ENCODE data around the gene SMTNL2.

DNA sequence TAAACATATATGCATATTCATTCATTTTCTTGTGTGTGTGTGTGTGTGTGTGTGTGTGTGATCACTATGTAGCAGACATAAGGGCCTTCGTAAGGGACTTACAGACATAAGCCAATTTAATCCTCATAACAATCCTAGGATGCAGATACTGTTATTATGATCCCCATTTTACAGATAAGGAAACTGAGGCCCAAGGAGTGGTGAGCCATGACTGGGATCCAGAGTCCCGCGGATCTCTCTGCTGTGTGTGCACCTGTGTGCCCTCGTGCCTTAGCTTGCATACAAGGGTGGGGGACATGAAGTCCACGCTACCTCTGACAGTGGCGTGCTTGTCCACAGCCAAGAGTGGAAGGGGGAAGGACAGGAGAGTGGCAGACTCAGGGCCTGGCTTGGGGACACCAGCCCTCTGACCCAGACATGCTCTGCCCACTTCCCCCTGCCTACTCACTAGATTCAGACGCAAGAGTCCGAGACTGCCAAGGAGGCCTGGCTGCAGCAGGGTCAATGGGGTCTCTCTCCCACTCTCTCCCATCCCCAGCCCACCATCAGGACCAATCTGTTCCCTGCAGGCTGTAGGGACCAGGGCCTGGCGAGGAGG, 9.8 kb upstream of the SMTNL2 start:
- TF ChIP-seq, protein P1, sequence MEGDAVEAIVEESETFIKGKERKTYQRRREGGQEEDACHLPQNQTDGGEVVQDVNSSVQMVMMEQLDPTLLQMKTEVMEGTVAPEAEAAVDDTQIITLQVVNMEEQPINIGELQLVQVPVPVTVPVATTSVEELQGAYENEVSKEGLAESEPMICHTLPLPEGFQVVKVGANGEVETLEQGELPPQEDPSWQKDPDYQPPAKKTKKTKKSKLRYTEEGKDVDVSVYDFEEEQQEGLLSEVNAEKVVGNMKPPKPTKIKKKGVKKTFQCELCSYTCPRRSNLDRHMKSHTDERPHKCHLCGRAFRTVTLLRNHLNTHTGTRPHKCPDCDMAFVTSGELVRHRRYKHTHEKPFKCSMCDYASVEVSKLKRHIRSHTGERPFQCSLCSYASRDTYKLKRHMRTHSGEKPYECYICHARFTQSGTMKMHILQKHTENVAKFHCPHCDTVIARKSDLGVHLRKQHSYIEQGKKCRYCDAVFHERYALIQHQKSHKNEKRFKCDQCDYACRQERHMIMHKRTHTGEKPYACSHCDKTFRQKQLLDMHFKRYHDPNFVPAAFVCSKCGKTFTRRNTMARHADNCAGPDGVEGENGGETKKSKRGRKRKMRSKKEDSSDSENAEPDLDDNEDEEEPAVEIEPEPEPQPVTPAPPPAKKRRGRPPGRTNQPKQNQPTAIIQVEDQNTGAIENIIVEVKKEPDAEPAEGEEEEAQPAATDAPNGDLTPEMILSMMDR (IDR thresholded peaks at IDR 0.05): no peak
- TF ChIP-seq POLR2A (IDR thresholded peaks at IDR 0.05): no peak
- no peak for TF ChIP-seq POLR2AphosphoS5 (IDR thresholded peaks at IDR 0.05)
